Measurements from ENCODE around the gene MTTP.

DNA sequence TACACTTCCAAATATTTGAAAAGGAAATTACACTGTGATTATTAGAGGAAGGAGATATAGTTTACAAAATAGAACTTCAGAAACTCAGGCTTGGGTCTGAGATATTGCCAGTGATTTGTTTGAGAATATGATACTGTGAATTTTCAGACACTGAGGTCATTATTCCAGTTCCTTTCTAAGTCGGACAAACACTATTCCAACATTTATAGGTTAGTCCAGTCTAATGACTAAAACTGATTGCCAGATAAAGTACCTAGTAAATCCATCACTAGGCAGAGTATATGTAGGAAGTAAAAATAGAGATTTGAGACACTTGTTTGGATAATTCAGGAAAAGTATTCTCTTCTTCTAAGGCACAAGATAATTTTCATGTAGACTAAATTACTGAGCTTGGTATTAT lies 13.2 kb downstream of the MTTP start:
- TF ChIP-seq EZH2 (IDR thresholded peaks at IDR 0.05; ENCODE audit: low read length, missing control alignments) (no peak), CTCF (conservative IDR thresholded peaks at IDR 0.05 in 1 of 2, IDR thresholded peaks at IDR 0.05 in 1 of 2; ENCODE audit: low read depth in 1 of 2, low read length in 2 of 2) (no peak)
